SHP77 (cell line): ENCODE results near the gene ETV7.
"Not testable (repeated sequence)": the region's sequence is repeated elsewhere in the genome, so short reads cannot be mapped to it uniquely, and the experiment has no call there.

Source experiments
- DNase-seq, 2 experiments: peaks; one replicate each; lab custom pipeline; 2025; lab: John Stamatoyannopoulos, UW

ETV7 gene

GRCh38 chr6:36340306-36340617, 47.2 kb downstream of the ETV7 start:
- DNase-seq: no peak

GRCh38 chr6:36339146-36339545, 48.3 kb downstream of the ETV7 start:
- no peak for DNase-seq

GRCh38 chr6:36338223-36338622, 49.2 kb downstream of the ETV7 start:
- not testable (repeated sequence) for DNase-seq

GRCh38 chr6:36337814-36338213, 49.7 kb downstream of the ETV7 start:
- DNase-seq: no peak

GRCh38 chr6:36336779-36337241, 50.7 kb downstream of the ETV7 start, which contains the start of gene BNIP5:
BNIP5 (minus strand) TSS chr6:36336888; CDS start chr6:36330690, 6,198 bp downstream.
- DNase-seq: no peak

GRCh38 chr6:36336208-36336710, 51.2 kb downstream of the ETV7 start:
- DNase-seq: no peak

- DNase-seq: no peak
Observed at GRCh38 chr6:36335465-36336207, 51.8 kb downstream of the ETV7 start.

- no peak for DNase-seq
Observed at GRCh38 chr6:36334832-36335459, 52.5 kb downstream of the ETV7 start.

GRCh38 chr6:36333931-36334725, 53.3 kb downstream of the ETV7 start:
- no peak for DNase-seq

GRCh38 chr6:36333171-36333895, 54.1 kb downstream of the ETV7 start:
- no peak for DNase-seq

GRCh38 chr6:36331381-36331780, 56.1 kb downstream of the ETV7 start:
- no peak for DNase-seq

GRCh38 chr6:36330366-36330765, 57.1 kb downstream of the ETV7 start:
- no peak for DNase-seq

GRCh38 chr6:36329798-36330291, 57.6 kb downstream of the ETV7 start:
- DNase-seq: no peak

GRCh38 chr6:36328600-36328999, 58.9 kb downstream of the ETV7 start:
- no peak for DNase-seq

- no peak for DNase-seq
Observed at GRCh38 chr6:36327919-36328236, 59.6 kb downstream of the ETV7 start.

GRCh38 chr6:36327226-36327918, 60.1 kb downstream of the ETV7 start:
- no peak for DNase-seq

GRCh38 chr6:36326356-36326995, 61.0 kb downstream of the ETV7 start:
- no peak for DNase-seq

GRCh38 chr6:36324715-36325114, 62.8 kb downstream of the ETV7 start:
- DNase-seq: no peak

- DNase-seq: no peak
Observed at GRCh38 chr6:36324191-36324590, 63.3 kb downstream of the ETV7 start.

GRCh38 chr6:36323062-36323461, 64.4 kb downstream of the ETV7 start:
- peak in 1 of 2 experiments; percentile 21 for DNase-seq

- DNase-seq: no peak
Observed at GRCh38 chr6:36322591-36322990, 64.9 kb downstream of the ETV7 start.
